Purkinje cell (primary cell): ENCODE results near the gene SGCG. TPM values are rescaled to one million over a fixed set of nuclear protein-coding genes. Genes with fewer than 3 reads are reported as not detected.

ENCODE experiments used
- polyA plus RNA-seq: library from polyadenylated mRNA; unstranded; fragments of >200 nt; fragmentation: Nextera tagmentation; gene quantifications from 2 replicates; pipeline ENCODE4 v1.2.1, GENCODE V29; 2014

The SGCG gene, protein sequence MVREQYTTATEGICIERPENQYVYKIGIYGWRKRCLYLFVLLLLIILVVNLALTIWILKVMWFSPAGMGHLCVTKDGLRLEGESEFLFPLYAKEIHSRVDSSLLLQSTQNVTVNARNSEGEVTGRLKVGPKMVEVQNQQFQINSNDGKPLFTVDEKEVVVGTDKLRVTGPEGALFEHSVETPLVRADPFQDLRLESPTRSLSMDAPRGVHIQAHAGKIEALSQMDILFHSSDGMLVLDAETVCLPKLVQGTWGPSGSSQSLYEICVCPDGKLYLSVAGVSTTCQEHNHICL
- not detected in 2 replicates for polyA plus RNA-seq

DNA sequence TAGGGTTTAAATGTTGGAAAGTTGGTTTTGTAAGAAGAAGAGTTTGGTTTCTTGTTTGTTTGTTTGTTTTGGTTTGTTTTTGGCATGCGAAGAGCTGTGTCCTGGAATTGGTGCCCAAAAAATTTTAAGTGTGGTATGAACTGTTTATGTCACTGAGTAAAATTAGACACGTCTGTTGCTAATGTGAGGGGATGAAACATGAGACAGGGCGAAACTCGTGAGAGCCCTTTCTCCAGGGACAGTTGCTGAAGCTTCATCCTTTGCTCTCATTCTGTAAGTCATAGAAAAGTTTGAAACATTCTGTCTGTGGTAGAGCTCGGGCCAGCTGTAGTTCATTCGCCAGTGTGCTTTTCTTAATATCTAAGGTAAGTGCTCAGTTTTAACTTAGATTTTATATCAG lies at the start of gene SGCG:
TSS of gene SGCG (plus strand) at position 269 of the 400 bp plus-strand sequence. CDS start 22,716 bp downstream, outside the sequence.

